HCT116 (cell line): Measurements from ENCODE around the gene SACM1L. TPM values are rescaled to one million over a fixed set of nuclear protein-coding genes. Genes with fewer than 3 reads are reported as not detected.

Experiments used
- ATAC-seq: fragments of 200-7000 bp; cut with Tn5 transposase; 2 replicates; pipeline ENCODE4 v1.9.1; 2020; ENCODE audit warnings: mild to moderate bottlenecking, moderate library complexity
- BruUV-seq: library from RNA; stranded (reverse); fragments of 400-500 nt; replicated peaks from 2 replicates; lab custom pipeline; 2021; lab: Mats Ljungman, UMichigan
- CTCF ChIA-PET: fragments of 300-600 bp; sonication (Branson Sonifier 250); formaldehyde crosslinking; loops from one replicate; lab custom pipeline; 2021; ENCODE audit warnings: antibody characterized with exemption; lab: Charles Lee
- POLR2A ChIA-PET: fragments of 300-600, 350-600 bp; sonication (Branson Sonifier 250); formaldehyde crosslinking; loops from one replicate; lab custom pipeline; 2021; ENCODE audit warnings: antibody characterized with exemption; lab: Charles Lee
- RAD21 ChIA-PET, 2 experiments: fragments of 300-600 bp; sonication (Branson Sonifier 250); formaldehyde crosslinking; loops; one replicate each; lab custom pipeline; 2023; ENCODE audit warnings: low total read pairs in 2 of 2; ENCODE audit not compliant: uncharacterized antibody in 2 of 2, unreplicated experiment in 2 of 2, low non-redundant PET in 1 of 2; lab: Charles Lee
- DNase-seq: peaks from one replicate; pipeline ENCODE4 v3.0.0-alpha.2; 2010; ENCODE audit warnings: low read depth, low spot score
- H2AFZ ChIP-seq: fragments of 200-600 bp; shearing (Covaris generic), sonication (generic); 2 replicates; pipeline ENCODE4 v1.6.1; 2017; ENCODE audit warnings: low read depth, mixed run types, mixed read lengths, antibody characterized with exemption, low read length; ENCODE audit not compliant: poor library complexity, severe bottlenecking
- H3K27ac ChIP-seq: 2 replicates; pipeline ENCODE4 v1.5.1; 2012; ENCODE audit warnings: low read depth, low read length
- H3K27me3 ChIP-seq: fragments of 200-600 bp; sonication (generic); 2 replicates; pipeline ENCODE4 v1.6.1; 2016; ENCODE audit warnings: mixed run types, low read length, mixed read lengths; ENCODE audit not compliant: insufficient read depth
- H3K36me3 ChIP-seq, 2 experiments: fragments of 200-500 bp in 1 of 2; fragments of 200-600 bp in 1 of 2; sonication (Bioruptor generic) in 1 of 2; sonication (generic) in 1 of 2; 2 replicates each; pipeline versions ENCODE4 v1.5.1 to v1.6.1; 2014 to 2016; ENCODE audit warnings: low read length in 2 of 2, inconsistent platforms in 1 of 2, mixed read lengths in 1 of 2, mixed run types in 1 of 2; ENCODE audit not compliant: insufficient read depth in 2 of 2, control insufficient read depth in 1 of 2
- H3K4me1 ChIP-seq, 2 experiments: fragments of 200-600 bp in 1 of 2; sonication (generic) in 1 of 2; 2 replicates each; pipeline versions ENCODE4 v1.5.1 to v1.6.1; 2012 to 2017; ENCODE audit warnings: low read length in 2 of 2, inconsistent platforms in 1 of 2, mild to moderate bottlenecking in 1 of 2, mixed read lengths in 1 of 2, mixed run types in 1 of 2, moderate library complexity in 1 of 2; ENCODE audit not compliant: insufficient read depth in 2 of 2, control insufficient read depth in 1 of 2
- H3K4me2 ChIP-seq: fragments of 200-600 bp; sonication (generic); 2 replicates; pipeline ENCODE4 v1.6.1; 2017; ENCODE audit warnings: mixed run types, low read length, mixed read lengths
- H3K4me3 ChIP-seq, 2 experiments: fragments of 200-600 bp in 1 of 2; sonication (generic) in 1 of 2; replicated peaks in 1 of 2; 2 replicates each; pipeline ENCODE4 v1.5.1; 2011 to 2016; ENCODE audit warnings: low read length in 2 of 2, control low read depth in 1 of 2, low read depth in 1 of 2, mild to moderate bottlenecking in 1 of 2, mixed read lengths in 1 of 2, mixed run types in 1 of 2
- H3K79me2 ChIP-seq: fragments of 200-600 bp; sonication (generic); 2 replicates; pipeline ENCODE4 v1.6.1; 2017; ENCODE audit warnings: mild to moderate bottlenecking, mixed run types, low read length, moderate library complexity, mixed read lengths; ENCODE audit not compliant: insufficient read depth
- H3K9ac ChIP-seq: fragments of 200-600 bp; sonication (generic); 2 replicates; pipeline ENCODE4 v1.6.1; 2016; ENCODE audit warnings: low read length, mixed read lengths
- H3K9me2 ChIP-seq: fragments of 200-600 bp; sonication (generic), shearing (Covaris generic); 2 replicates; pipeline ENCODE4 v1.6.1; 2017; ENCODE audit warnings: mixed run types, mild to moderate bottlenecking, moderate library complexity; ENCODE audit not compliant: insufficient read depth
- H3K9me3 ChIP-seq, 2 experiments: fragments of 200-500 bp in 1 of 2; fragments of 200-600 bp in 1 of 2; sonication (Bioruptor generic) in 1 of 2; sonication (generic) in 1 of 2; 2 replicates each; pipeline ENCODE4 v1.6.1; 2014 to 2017; ENCODE audit warnings: low read length in 2 of 2, mixed read lengths in 2 of 2, inconsistent platforms in 1 of 2, low read depth in 1 of 2, mild to moderate bottlenecking in 1 of 2, mixed run types in 1 of 2, moderate library complexity in 1 of 2; ENCODE audit not compliant: control insufficient read depth in 1 of 2, insufficient read depth in 1 of 2
- H4K20me1 ChIP-seq: fragments of 200-600 bp; sonication (generic), shearing (Covaris generic); 2 replicates; pipeline ENCODE4 v1.6.1; 2017; ENCODE audit warnings: mixed run types, mild to moderate bottlenecking, moderate library complexity; ENCODE audit not compliant: insufficient read depth
- CEBPB ChIP-seq: IDR thresholded peaks from 2 replicates; pipeline ENCODE4 v1.6.1; 2012; ENCODE audit warnings: low read depth
- TCF7L2 ChIP-seq: IDR thresholded peaks from 2 replicates; pipeline ENCODE4 v1.7.0; 2011; ENCODE audit warnings: borderline replicate concordance, inconsistent platforms; ENCODE audit not compliant: insufficient read depth, insufficient read length; ENCODE audit errors: extremely low read depth
- ZFX ChIP-seq: fragments of 450-650 bp; IDR thresholded peaks from 2 replicates; pipeline ENCODE4 v1.6.1; 2017
- intact Hi-C: fragments of 100-400 bp; cut with micrococcal nuclease; formaldehyde crosslinking; loops from 2 replicates; pipeline ENCODE4 v1.10.0; 2022
- total RNA-seq: library from RNA; stranded (reverse); gene quantifications from one replicate; pipeline ENCODE4 v1.2.1, GENCODE V29; 2021; ENCODE audit not compliant: unreplicated experiment
- TF ChIP-seq, protein P1 (sequence below), 3 experiments: fragments of 200-600 bp in 1 of 3; sonication (generic) in 1 of 3; IDR thresholded peaks in 2 of 3; conservative IDR thresholded peaks in 1 of 3; 2 replicates each; pipeline ENCODE4 v1.5.1; 2012 to 2017; ENCODE audit warnings: low read depth in 2 of 3, low read length in 2 of 3, antibody characterized with exemption in 1 of 3, borderline replicate concordance in 1 of 3, control low read depth in 1 of 3, mild to moderate bottlenecking in 1 of 3, mixed read lengths in 1 of 3, mixed run types in 1 of 3, moderate library complexity in 1 of 3; ENCODE audit not compliant: insufficient read depth in 1 of 3

The SACM1L gene
- total RNA-seq, 1 experiment from 2014 or later, result 27.3 TPM

GRCh38 chr3:45689787-45690145, 570 bp downstream of the SACM1L start:
- peak; percentile 71 for TF ChIP-seq ZFX
- no peak for TF ChIP-seq CEBPB
- H4K20me1 ChIP-seq, result no peaks in the 10 kb centered on the region; the same call in 1 of the 2 replicates
- no TSS peak for BruUV-seq
- ChIA-PET POLR2A (no interaction called here), RAD21 (interaction anchor here in 1 of 2 experiments (0.6 kb wide), 1 partner anchor 752 kb away, joined by 3 read pairs; no protein-coding TSS in a partner anchor), CTCF (interaction anchor here (0.9 to 1.7 kb wide), 4 partner anchors 14 to 389 kb away, joined by 3 to 5 read pairs (median 4); no protein-coding TSS in a partner anchor)
- no peaks in the 10 kb centered on the region for H3K9me2 ChIP-seq
- intact Hi-C loops, result no loop called here
- H3K4me3 ChIP-seq, result peak overlapping the region; percentile 86 to 87
- peak overlapping the region; percentile 76 for H3K27ac ChIP-seq
- peak overlapping the region; percentile 20 for H2AFZ ChIP-seq
- H3K79me2 ChIP-seq, result peaks cover 54% of the 10 kb centered on the region
- H3K27me3 ChIP-seq, result no peaks in the 10 kb centered on the region
- H3K4me1 ChIP-seq, result peaks cover 8 to 20% of the 10 kb centered on the region in 2 experiments; a peak in 3 of 4 replicates
- no peak for DNase-seq
- no peaks in the 10 kb centered on the region for H3K9me3 ChIP-seq
- ATAC-seq, result no peak
- H3K9ac ChIP-seq, result peak overlapping the region; percentile 83
- H3K4me2 ChIP-seq, result peak overlapping the region; percentile 86
- 0 out of 4 replicates have a peak, but pooled peaks cover 0 to 4% of the 10 kb centered on the region in 2 experiments for H3K36me3 ChIP-seq

DNA sequence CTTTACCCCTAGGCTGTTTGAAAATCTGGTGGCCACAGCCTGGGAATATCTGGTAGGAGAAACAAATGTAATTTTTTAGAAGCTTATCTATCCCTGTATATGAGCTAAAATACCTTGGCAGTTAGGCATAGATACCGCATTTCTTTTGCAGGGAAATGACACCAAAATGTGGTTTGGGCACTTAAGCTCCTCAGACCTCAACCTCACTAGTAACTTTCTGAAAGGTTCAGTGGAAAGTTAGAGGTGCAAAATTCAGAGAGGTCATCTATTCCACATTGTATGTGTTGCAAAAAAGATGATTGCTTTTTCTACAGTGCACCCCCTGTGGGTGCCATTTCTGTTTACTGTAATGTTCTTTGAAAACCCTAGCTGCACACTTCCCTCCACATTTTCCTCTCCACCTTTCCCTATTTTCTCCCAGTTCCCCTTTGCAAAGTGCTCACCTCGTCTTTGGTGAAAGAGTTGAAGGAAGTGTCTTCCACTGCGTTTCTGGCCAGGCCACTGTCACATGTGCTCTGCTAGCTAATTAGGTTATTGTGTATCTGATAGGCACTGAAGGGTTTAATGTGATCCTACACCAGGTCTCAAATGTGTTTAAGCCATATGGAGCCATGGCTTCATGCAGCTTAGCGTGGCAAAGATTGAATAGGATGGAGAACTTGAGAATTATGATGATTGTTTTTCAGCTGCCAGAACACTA, 1.3 kb downstream of the SACM1L start:
- POLR2A ChIA-PET, result no interaction called here
- peaks cover 60% of the 10 kb centered on the region for H3K79me2 ChIP-seq
- TF ChIP-seq, protein P1, sequence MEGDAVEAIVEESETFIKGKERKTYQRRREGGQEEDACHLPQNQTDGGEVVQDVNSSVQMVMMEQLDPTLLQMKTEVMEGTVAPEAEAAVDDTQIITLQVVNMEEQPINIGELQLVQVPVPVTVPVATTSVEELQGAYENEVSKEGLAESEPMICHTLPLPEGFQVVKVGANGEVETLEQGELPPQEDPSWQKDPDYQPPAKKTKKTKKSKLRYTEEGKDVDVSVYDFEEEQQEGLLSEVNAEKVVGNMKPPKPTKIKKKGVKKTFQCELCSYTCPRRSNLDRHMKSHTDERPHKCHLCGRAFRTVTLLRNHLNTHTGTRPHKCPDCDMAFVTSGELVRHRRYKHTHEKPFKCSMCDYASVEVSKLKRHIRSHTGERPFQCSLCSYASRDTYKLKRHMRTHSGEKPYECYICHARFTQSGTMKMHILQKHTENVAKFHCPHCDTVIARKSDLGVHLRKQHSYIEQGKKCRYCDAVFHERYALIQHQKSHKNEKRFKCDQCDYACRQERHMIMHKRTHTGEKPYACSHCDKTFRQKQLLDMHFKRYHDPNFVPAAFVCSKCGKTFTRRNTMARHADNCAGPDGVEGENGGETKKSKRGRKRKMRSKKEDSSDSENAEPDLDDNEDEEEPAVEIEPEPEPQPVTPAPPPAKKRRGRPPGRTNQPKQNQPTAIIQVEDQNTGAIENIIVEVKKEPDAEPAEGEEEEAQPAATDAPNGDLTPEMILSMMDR (IDR thresholded peaks at IDR 0.05 in 2 of 3, conservative IDR thresholded peaks at IDR 0.05 in 1 of 3; ENCODE audit: borderline replicate concordance in 1 of 3, insufficient read depth in 1 of 3, low read depth in 2 of 3, low read length in 2 of 3), result peak in 1 of 3 experiments; percentile 5; a peak in 2 of 6 replicates
- TF ChIP-seq TCF7L2, result no peak
- TF ChIP-seq, all 23 proteins: peak for 1
- ChIA-PET CTCF (interaction anchor here (0.9 to 1.7 kb wide), 4 partner anchors 13 to 388 kb away, joined by 3 to 5 read pairs (median 4); no protein-coding TSS in a partner anchor), RAD21 (no interaction called here)
- Histone ChIP-seq H3K4me2 (peak overlapping the region; percentile 86), H3K9me2 (no peaks in the 10 kb centered on the region), H3K27me3 (no peaks in the 10 kb centered on the region), H3K4me1 (peaks cover 8 to 20% of the 10 kb centered on the region in 2 experiments; a peak in 3 of 4 replicates), H3K9me3 (no peaks in the 10 kb centered on the region), H3K36me3 (0 out of 4 replicates have a peak, but pooled peaks cover 0 to 4% of the 10 kb centered on the region in 2 experiments), H3K27ac (no peak overlapping the region), H3K4me3 (peak overlapping the region; percentile 86 to 87), H4K20me1 (no peaks in the 10 kb centered on the region; the same call in 1 of the 2 replicates), H2AFZ (no peak overlapping the region), H3K9ac (peak overlapping the region; percentile 83)
- no peak for DNase-seq
- BruUV-seq, result no TSS peak
- no peak for ATAC-seq
- intact Hi-C loops, result no loop called here
